ENCODE data around the gene SYDE2.
"Not testable (repeated sequence)": the region's sequence is repeated elsewhere in the genome, so short reads cannot be mapped to it uniquely, and the experiment has no call there.

SYDE2 gene

GRCh38 chr1:85149805-85150204, 51.0 kb downstream of the SYDE2 start:
- DNase-seq (ENCODE audit: insufficient read length, low spot score) (no peak), FAIRE-seq (no peak)
- no peak for TF ChIP-seq CTCF (IDR thresholded peaks at IDR 0.05; ENCODE audit: insufficient read depth, missing control alignments)

DNA sequence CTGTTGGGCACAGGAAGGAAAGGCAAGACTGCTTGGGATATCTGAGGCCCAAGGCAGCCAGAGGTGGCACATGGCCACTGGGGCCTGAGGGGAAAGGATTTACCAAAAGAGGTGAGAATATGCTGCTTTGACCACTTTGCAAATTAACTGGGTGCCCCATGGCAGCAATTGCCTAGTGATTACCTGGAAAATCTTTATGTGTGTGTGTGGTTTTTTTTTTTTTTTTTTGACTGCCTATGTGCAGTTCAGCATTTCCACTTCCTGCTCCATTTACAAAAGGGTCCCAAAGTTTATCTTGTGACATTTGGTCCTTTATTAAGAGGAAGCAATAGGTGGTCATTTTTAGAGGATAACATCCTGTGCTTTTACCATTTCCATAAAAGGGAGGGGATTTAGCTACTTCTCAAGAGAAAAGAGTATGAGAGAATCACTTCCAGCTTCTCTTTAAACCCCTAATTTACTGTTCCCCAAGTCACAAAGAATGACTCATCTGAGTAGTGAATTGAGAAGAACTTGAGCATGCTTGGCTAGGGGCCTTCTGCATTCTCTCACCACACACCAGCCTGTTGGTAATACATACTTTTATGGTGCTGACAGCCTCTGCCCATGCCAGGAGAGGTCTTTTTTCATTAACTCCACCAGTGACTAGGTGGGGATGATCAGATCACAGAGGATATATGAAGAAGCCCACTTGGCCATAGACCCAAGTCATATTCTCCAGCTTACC, 52.1 kb downstream of the SYDE2 start:
- no peak for DNase-seq (ENCODE audit: insufficient read length, low spot score)
- no peak for FAIRE-seq
- no peak for TF ChIP-seq CTCF (IDR thresholded peaks at IDR 0.05; ENCODE audit: insufficient read depth, missing control alignments)

DNA sequence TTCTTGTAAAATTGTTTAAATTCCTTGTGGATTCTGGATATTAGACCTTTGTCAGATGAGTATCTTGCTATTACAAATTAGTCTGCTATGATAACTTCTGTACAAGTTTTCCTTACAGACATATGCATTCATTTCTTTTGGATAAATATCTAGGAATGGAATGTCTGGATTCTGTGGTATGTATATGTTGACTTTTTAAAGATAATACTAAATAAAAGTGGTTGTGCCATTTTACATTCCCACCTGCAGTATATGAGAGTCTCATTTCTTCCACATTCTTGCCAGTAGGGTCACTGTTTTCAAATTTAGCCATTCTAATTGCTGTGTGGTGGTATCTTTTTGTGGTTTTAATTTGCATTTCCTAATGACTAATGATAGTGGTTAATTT, 53.9 kb downstream of the SYDE2 start:
- DNase-seq (ENCODE audit: insufficient read length, low spot score): no peak
- no peak for FAIRE-seq

GRCh38 chr1:85146298-85146971, 54.4 kb downstream of the SYDE2 start:
- not testable (repeated sequence) for DNase-seq (ENCODE audit: insufficient read length, low spot score); FAIRE-seq

More for the DNA sequence above, 53.9 kb downstream of the SYDE2 start:
- TF ChIP-seq CTCF (IDR thresholded peaks at IDR 0.05; ENCODE audit: insufficient read depth, missing control alignments): no peak

GRCh38 chr1:85144351-85144750, 56.5 kb downstream of the SYDE2 start:
- FAIRE-seq: no peak
- no peak for DNase-seq (ENCODE audit: insufficient read length, low spot score)
- no peak for TF ChIP-seq CTCF (IDR thresholded peaks at IDR 0.05; ENCODE audit: insufficient read depth, missing control alignments)

DNA sequence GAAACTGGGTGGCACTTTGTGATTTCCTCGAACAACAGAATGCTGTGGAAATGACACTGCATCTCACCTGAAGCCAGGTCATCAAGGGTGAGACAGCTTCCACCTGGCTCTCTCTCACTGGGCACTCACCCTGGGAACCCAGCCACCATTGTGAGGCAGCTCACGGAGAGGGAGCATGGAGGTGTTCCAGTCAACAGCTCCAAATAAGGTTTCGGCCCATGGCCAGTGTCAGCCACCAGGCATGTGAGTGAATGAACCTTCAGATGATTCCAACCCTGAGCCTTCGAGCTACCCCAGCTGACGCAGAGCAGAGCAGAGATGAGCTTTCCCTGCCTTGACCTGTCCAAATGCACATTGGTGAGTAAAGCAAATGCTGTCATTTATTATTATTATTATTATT, 58.1 kb downstream of the SYDE2 start:
- FAIRE-seq (no peak), DNase-seq (ENCODE audit: insufficient read length, low spot score) (no peak)
- TF ChIP-seq CTCF (IDR thresholded peaks at IDR 0.05; ENCODE audit: insufficient read depth, missing control alignments): no peak

- FAIRE-seq; DNase-seq (ENCODE audit: insufficient read length, low spot score): not testable (repeated sequence)
Measured at GRCh38 chr1:85138439-85138838, 62.4 kb downstream of the SYDE2 start.

DNA sequence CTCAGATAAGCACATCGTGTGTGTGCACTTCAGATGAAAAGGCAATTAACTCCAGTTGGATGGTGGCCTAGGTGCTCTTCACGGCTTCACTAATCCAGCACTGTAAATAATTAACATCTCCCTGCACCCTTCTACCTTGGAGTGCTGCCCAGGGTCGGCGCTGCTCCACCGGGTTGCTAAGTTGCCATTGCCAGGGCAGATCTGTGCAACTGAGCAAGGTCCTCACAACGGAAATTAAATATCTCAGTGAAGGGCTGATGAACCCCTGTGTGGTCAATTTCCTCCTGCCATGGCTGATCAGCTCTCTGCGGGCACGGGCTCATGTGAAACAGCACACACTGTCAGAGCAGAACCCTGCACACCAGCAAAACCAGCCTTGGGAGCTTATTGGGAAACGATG, 63.2 kb downstream of the SYDE2 start:
- FAIRE-seq (no peak), DNase-seq (ENCODE audit: insufficient read length, low spot score) (no peak)
- TF ChIP-seq CTCF (IDR thresholded peaks at IDR 0.05; ENCODE audit: insufficient read depth, missing control alignments): peak; percentile 4

All from D721Med (cell line).